Measurements from ENCODE around the gene C13orf46.
"Not testable (repeated sequence)": the region's sequence is repeated elsewhere in the genome, so short reads cannot be mapped to it uniquely, and the experiment has no call there.

The C13orf46 gene

DNA sequence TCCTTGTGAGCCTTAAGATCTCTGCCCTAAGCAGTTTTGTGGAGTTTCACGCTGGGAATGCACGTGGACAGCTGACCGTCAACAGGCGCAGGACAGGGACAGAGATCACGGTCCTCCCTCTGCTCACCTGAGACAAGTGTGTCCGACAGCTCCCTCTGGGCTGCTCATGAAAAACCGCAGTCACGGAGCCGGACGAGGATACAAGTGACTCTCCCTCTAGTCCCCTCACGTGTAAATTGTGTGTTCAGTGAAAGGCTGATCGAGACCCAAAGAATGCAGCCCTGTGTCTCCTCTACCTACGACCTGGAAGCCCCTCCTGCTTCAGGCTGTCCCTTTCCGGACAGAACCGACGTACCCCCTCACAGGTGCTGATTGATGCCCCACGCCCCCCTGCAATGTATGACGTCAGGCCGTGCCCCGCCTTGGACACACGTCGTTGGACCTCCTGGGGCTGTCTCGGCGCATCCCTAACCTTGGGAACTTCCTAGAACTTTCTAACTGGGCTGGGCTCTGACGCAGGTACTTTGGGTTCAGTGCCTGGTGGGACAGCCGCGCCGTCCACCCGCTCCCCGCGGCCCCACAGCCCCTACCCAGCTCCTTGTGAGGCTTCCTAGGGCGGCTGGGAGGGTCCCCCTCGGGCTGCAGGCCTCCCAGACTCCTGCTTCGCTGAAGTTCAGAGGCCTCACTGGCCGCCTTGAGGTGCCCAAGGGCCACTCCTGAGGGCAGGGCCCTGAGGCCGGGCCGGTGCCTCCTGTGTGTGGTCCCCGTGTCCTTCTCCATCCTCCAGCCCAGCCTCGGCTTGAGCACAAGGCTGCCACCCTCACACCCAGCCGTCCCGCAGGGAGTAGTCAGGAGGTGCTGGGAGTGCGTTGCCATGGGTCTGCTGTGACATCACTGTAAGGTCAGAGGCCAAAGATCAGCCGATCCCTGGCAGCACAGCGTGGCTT, at the start of gene C13orf46:
TSS of gene C13orf46 (minus strand) at position 859 of the 947 bp plus-strand sequence. CDS start at position 780, 79 bp downstream.
- no peak for DNase-seq (ENCODE audit: low read depth)

DNA sequence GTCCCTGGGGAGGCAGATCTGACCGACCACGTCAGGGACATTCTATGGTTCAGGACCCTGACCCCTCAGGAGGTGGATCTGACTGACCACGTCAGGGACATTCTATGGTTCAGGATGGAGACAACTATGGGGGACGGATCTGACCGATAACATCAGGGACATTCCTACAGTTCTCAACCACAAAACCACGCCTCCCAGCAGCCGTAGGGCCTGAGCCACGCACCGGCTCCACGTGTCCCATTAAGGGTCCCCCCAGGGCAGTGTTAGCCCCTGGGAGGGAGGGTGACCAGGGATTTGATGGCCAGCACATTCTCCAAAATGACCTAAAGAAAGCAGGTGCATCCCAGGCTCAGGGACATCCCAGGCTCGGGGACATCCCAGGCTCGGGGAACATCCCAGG, 49.0 kb upstream of the C13orf46 start:
- no peak for DNase-seq (ENCODE audit: low read depth)

DNA sequence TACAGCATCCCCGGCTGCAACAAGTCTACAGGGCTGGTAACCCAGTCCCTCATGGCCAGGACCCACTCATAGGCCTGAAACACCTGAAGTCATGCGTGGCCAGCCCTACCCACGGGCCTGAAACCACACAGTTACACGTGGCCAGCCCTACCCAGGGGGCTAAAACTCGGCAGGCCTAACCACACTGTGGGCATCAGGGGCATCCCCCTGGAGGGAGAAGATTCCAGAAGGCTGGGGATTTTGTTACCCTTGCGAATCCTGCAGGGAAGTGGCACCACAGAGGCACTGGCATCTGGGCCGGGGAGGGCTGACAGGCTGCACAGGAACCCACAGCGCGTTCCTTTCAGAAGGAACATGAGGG, 48.4 kb upstream of the C13orf46 start:
- no peak for DNase-seq (ENCODE audit: low read depth)

DNA sequence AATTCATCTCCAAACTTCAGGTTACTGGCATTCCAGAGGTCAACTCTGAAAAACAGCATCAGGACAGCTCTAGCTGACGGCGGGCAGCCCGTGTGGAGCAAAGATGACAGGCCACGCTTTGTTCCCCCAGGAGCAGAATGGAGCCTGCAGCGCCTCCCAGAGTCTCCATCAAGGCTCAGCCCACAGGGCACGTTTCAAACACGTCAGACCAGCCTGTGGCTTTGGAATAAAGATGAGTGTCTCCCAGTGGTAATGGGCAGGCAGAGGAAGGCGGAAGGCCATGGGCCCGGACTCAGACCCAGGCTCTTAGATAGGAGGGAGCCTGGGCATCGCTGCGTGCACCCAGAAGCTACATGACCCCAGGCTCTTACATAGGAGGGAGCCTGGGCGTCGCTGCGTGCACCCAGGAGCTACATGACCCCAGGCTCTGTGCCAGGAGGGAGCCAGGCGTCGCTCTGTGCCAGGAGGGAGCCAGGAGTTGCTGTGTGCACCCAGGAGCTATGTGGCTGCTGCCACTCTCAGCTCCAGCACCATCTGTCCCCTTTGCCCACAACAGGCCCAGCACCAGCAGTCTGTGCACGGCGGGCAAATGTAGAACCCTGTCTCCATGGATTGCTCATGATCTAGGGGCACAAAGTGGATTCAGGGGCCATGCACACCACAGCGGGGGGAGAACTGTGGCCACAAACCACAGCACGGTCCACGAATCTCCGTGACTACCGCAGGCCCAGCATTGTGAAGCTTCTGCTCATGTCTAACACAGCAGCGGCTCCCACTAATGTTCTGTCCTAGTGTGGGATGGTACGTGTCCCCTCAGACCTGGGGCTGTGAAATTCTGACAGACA, 47.8 kb upstream of the C13orf46 start:
- no peak for DNase-seq (ENCODE audit: low read depth)

DNA sequence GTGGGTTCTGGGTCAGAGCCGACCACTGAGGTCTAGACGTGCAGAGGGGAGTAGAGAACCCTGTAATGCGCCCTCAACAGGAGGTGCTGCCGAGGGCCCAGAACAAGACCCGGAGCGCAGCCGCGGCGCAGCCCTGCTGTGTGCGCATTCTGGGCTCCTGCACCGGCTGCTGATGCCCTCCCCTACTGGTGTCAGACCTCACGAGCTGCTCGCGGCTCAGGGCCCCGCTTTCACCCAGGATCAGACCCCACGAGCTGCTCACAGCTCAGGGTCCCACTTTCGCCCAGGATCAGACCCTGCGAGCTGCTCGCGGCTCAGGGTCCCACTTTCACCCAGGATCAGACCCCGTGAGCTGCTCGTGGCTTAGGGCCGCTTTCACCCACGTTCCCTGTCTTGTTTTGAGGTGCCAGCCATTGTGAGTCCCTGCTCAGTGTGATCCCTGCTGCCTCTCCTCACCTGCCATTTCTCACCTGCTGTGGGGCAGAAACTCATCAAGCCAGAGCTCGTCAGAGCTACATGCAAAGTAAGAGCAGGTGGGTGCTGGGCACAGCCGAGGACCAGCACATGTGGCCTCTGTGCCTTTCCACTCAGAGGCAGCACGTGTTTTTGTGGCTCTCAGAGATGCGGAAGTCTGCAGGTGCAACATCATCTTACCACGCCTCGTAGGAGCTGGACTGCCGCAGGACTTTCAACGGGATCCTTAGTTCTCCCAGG, 47.0 kb upstream of the C13orf46 start:
- no peak for DNase-seq (ENCODE audit: low read depth)

DNA sequence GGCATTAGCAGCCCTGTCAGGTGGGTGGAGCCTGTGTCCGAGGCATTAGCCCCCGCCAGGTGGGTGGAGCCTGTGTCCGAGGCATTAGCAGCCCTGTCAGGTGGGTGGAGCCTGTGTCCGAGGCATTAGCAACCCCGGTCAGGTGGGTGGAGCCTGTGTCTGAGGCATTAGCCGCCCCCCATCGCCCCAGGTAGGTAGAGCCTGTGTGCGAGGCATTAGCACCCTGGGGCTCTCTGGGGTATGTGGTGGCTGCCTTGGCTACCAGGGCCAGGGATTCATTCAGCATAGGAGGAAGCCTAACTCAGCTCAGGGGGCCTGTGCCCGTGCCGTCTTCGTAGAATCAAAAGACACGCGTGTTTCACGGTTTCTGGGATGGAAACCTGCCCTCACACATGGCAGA, 46.3 kb upstream of the C13orf46 start:
- DNase-seq (ENCODE audit: low read depth): not testable (repeated sequence)

DNA sequence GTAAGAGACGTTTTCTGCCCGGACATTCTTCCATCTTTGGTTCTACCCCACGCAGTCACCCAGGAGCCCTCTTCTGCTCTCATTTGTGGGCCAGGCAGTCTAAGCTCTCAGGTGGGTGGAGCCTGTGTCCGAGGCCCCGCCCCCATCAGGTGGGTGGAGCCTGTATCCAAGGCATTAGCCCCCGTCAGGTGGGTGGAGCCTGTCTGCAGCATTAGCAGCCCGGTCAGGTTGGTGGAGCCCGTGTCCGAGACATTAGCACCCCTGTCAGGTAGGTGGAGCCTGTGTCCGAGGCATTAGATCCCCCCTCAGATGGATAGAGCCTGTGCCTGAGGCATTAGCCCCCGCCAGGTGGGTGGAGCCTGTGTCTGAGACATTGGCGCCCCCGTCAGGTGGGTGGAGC, 45.5 kb upstream of the C13orf46 start:
- no peak for DNase-seq (ENCODE audit: low read depth)

DNA sequence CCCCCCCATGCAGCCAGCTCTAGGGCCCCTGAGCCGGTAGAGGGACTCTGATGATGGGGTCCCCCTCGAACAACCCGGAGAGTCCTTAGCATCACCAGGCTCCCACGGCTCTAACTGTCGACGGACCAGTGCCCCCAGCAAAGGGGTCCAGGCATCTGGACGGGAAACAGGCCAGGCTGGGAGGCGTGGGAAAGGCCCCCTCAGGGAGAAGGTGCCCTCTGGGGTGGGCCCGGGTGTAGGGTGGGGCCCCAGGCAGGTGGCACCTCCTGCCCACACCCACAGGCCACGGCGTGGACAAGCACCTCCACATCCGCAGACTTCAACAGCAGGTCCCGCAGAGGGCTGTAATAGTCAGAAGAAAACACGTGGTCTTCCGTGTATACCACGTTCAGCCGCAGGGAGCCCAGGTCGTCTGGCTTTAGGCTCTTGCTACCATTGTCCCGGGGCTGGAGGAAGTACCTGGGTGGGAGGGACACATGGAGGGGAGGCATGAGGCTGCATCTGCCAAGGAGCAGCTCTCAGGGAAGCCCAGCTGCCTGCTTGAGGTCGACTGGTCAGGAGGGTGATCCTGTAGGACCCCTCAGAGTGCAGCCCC, 44.7 kb upstream of the C13orf46 start:
- no peak for DNase-seq (ENCODE audit: low read depth)

DNA sequence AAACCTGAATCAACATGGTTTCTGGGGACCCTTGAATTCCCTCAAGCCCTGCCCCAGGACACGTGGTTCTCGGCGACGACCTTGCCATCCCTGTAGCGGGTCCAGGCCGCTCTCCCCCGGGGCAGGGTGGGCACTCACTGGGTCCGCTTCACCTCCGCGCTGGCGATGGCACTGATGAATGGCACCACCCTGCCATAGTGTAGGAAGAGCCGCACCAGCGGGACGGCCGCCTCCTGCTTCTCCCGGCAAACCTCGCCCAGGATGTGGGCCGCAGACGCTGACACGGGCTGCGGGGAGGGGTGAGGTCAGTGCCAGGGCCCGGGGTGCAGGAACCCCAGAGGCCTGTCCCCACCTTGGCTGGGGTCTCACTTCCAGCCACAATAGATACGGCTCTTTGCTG, 44.1 kb upstream of the C13orf46 start:
- DNase-seq (ENCODE audit: low read depth): no peak

DNA sequence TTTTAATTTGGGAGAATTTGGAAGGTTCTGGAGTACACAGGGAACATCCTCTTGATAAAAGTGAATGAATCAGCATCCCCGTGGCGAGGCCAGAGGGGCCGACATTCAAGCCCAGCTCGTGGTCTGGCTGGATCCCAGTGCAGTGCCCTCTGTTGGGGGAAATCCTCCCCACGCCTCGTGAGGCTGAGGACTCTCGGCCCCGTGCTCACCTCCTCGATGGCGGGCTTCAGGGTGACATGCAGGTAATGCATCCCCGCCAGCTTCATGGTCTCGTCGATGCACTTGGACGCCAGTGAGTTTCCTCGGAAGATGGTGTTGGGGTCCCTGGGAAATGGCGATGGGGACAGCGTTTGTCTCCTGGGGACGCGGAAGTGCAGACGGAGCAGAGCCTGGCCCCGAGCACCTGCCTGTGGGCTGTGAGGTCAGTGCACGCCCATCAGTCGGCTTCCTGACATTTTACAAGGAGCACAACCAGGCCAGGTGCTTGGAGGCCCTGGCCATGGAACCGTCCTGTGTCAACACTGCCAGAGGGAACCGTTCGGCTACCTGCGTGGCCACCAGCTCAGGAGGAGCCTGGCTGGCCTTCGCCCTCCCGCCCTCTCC, 43.3 kb upstream of the C13orf46 start:
- no peak for DNase-seq (ENCODE audit: low read depth)

DNA sequence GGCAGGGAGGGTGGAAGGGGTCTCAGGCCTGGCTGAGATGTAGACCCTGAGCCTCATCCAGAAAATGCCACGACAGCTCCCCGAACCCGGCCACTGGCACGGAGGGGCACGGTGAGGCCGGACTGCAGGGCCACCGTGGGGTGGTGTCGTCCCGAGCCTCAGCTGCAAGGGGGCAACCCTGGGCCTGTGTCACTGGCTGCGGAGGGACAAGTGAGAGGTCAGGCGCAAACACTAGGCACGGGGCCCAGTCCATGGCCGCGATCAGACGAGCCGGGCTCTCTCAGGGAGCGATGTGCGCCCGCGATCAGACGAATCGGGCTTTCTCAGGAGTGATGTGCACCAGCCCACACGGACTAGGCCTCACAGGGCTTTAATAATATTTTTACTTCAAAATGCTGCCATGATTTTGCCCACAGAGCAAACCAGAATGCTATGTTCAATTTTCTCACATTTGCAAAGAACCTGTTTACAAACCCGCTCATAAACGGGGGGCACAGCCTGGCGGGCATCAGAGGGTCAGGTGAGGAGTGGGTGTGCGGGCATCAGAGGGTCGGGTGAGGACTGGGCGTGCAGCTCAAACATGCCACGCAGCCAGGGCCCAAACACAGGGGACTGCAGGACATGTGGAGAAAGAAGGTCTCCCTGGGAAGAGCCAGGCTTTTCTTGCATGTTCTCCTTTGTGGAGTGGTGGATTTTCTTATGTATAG, 42.6 kb upstream of the C13orf46 start:
- no peak for DNase-seq (ENCODE audit: low read depth)

DNA sequence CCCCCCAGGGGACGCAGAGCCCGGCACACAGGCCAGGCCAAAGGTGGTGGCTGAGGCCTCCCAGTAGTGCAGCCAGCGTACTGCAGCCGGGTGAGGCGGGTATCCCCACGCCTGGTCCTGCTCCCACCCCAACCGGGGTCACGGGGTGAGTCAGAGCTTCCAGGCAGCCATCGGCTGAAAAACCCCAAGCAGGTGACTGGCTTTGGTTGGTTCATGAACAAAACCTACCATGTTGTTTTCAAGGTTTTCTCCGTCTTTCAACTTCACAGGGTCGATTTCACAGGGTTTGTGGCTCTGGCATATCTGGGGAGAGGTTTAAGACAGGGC, 42.1 kb upstream of the C13orf46 start:
- no peak for DNase-seq (ENCODE audit: low read depth)

DNA sequence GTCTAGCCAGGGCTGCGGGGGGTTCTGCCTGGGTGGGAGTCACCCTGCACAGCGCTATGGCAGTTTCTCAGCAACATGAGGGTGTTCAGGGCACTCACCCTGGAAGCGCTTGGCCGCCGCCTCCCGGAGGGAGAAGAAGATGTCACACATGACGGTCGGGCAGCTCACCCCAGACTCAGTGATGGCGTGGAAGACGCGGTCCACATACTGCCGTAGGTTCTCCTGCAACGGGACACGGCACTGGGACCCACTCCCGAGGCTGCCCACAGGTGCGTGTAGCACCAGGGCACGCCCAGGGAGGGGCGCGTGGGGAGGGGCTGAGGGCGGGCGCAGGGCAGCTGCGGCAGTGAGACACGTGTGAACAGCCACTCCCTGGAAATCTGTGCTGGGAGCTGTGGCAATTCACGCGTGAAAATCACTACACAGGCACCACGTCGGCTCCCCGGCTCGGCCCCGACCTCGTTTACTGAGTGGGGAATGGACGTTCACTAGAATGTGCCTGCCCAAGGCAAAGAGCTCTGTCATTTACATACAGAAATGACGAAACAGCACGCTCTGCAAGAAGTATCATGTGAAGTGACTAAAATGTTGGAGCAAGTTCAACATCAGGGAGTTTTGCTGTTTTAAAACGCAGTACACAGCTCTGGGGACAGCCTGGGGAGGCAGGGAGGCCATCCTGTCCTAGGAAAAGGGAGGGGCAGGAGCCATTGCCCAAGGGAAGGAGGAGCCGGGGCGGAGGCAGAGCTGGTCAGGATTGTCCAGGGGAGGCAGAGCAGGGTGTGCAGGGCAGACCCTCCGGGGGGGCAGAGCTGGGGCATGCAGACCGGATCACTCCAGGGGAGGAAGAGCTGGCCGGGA, 41.5 kb upstream of the C13orf46 start:
- no peak for DNase-seq (ENCODE audit: low read depth)

DNA sequence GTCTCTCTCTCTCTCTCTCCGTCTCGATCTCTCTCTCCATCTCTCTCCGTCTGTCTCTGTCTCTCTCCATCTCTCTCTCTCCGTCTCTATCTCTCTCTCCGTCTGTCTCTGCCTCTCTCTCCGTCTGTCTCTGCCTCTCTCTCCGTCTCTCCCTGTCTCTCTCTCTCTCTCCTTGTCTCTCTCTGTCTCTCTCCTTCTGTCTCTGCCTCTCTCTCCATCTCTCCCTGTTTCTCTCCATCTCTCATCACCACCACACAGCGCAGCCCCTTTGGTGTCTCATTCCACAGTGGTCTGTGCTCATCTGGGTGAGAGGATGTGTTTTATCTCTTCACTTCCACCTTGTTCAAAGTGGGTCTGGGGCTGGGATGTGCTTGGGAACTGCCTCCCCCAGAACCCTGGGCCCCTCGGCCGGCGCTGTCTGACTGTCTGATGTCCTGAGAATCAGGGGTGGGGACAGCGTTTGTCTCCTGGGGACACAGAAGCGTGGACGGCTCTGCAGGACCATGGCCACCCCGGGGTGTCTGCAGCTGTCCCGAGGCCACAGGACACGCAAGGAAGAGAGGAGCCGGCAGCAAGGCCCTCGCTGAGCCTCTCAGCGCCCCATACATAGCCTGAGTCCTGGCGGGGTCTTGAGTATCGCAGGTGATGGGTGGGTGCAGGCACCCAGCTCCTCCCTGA, 40.2 kb upstream of the C13orf46 start:
- no peak for DNase-seq (ENCODE audit: low read depth)

DNA sequence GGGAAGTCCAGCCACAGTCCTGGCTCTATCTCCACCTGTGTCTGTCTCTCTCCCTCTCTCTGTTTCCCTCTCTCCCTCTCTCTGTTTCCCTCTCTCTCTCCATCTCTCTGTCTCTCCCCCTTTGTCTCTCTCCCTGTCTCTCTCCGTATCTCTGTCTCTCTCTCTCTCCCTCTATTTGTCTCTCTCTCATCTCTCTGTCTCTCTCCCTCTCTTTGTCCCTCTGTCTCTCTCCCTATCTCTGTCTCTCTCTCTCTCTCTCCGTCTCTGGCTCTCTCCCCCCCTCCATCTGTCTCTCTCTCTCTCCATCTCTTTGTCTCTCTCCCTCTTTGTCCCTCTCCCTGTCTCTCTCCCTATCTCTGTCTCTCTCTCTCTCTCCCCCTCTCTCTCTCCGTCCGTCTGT, 39.5 kb upstream of the C13orf46 start:
- no peak for DNase-seq (ENCODE audit: low read depth)

DNA sequence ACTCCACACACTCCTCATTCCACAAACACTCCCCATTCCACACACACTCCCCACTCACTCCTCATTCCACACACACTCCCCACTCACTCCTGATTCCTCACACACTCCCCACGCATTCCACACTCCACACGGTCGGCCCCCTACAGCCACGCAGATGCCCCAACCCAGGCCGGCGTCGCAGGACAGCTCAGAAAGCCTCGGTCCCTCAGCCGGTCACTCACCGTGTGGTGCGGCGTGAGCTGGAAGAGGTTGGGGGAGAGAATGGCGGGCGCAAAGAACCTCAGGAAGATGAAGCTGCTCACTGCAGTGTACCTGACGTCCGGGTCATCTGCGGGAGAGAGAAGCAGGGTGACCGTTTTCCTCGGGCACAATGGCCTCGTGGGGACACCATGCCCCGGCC, 39.0 kb upstream of the C13orf46 start:
- DNase-seq (ENCODE audit: low read depth): no peak

DNA sequence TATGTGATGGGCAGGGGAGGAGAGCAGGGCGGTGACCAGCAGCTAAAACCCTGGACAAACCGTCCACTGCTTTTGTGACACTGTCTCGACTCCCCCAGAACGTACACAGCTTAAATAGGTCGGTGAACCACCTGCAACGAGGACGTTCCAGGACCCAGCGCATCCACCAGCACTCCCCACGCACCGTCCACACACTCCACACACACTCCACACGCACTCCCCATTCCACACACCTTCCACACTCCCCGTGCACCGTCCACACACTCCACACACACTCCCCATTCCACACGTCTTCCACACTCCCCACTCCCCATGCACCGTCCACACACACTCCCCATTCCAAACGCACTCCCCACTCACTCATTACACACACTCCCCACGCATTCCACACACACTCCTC, 38.3 kb upstream of the C13orf46 start:
- DNase-seq (ENCODE audit: low read depth): no peak

DNA sequence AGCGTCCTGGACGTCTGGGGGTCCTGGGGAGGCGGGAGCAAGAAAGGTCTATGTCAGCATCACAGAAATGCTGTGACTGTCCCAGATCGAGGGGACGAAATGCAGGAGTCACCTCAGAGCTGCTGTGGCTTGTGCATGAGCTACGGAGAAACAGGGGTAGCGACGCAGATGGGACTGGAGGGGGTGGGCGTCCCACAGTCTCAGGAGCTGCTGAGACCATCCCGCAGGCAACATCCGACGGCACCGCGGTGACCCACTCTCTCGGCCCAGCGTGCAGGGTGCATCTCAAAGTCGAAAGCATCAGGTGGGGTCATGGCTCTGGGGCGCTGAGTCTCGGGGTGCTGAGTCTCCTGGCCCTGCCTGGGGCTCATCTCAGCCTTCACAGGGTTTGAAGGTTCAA, 37.4 kb upstream of the C13orf46 start:
- no peak for DNase-seq (ENCODE audit: low read depth)

DNA sequence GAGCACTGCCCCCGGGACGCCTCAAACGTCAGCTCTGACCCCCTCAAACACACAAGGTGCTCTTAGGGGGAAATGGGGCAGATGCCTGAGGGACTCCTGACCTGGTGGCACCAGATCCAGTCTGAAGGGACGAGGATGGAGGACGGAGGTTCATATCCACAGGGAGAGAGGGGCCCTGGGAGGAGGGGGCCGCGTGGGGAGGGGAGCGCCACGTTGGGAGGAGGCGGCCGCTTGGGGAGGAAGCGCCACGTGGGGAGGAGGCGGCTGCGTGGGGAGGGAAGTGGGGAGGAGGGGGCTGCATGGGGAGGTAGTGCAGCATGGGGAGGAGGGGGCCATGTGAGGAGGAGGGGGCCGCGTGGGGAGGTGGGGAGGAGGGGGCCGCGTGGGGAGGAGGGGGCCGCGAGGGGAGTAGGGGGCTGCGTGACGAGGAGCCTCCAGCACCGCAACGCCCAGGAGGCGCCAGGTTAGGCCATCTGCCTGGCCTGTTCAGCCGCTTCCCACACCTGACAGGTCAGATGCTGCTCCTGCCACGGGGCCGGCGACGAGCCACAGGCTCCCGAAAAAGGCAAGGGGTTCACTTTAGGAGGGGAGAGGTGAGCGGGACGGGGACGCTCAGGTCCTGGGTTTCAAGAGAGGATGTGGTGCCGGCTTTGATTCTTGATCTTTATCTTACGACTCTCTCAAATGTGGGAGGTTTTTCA, 36.7 kb upstream of the C13orf46 start:
- DNase-seq (ENCODE audit: low read depth): no peak

All from non-pigmented ciliary epithelial cell (primary cell).